Loucy (cell line): Measurements from ENCODE around the gene ARHGAP42.

Source experiments
- H2AFZ ChIP-seq: fragments of 200-600 bp; sonication (generic); 2 replicates; pipeline ENCODE4 v1.6.0; 2016; ENCODE audit warnings: antibody characterized with exemption, mild to moderate bottlenecking, low read length, moderate library complexity
- H3F3A ChIP-seq: fragments of 200-600 bp; 2 replicates; pipeline ENCODE4 v1.6.0; 2016; ENCODE audit warnings: antibody characterized with exemption, low read depth, mild to moderate bottlenecking
- H3K27me3 ChIP-seq: fragments of 200-600 bp; sonication (generic); 2 replicates; pipeline ENCODE4 v1.6.1; 2014; ENCODE audit warnings: low read length, mild to moderate bottlenecking; ENCODE audit not compliant: insufficient read depth, poor library complexity, severe bottlenecking
- H3K36me3 ChIP-seq: fragments of 200-600 bp; sonication (generic); 2 replicates; pipeline ENCODE4 v1.6.1; 2016; ENCODE audit warnings: low read length; ENCODE audit not compliant: insufficient read depth
- H3K4me1 ChIP-seq: fragments of 200-600 bp; sonication (generic); 2 replicates; pipeline ENCODE4 v1.5.1; 2014; ENCODE audit warnings: low read length, mild to moderate bottlenecking; ENCODE audit not compliant: insufficient read depth, poor library complexity, severe bottlenecking
- H3K4me2 ChIP-seq: fragments of 200-600 bp; sonication (generic); 2 replicates; pipeline ENCODE4 v1.6.0; 2014; ENCODE audit warnings: antibody characterized with exemption, low read length, low read depth, mild to moderate bottlenecking; ENCODE audit not compliant: poor library complexity, severe bottlenecking
- H3K4me3 ChIP-seq: fragments of 200-600 bp; sonication (generic); 2 replicates; pipeline ENCODE4 v1.5.1; 2014; ENCODE audit warnings: low read length, mild to moderate bottlenecking, mixed read lengths; ENCODE audit not compliant: poor library complexity, severe bottlenecking
- H3K79me2 ChIP-seq: fragments of 200-600 bp; sonication (generic); 2 replicates; pipeline ENCODE4 v1.6.1; 2014; ENCODE audit warnings: low read length; ENCODE audit not compliant: insufficient read depth
- H3K9ac ChIP-seq: fragments of 200-600 bp; sonication (generic); 2 replicates; pipeline ENCODE4 v1.6.0; 2014; ENCODE audit warnings: mild to moderate bottlenecking, low read depth, low read length, moderate library complexity; ENCODE audit not compliant: poor library complexity, severe bottlenecking
- H3K9me2 ChIP-seq: fragments of 200-600 bp; sonication (generic); replicated peaks from 2 replicates; pipeline ENCODE4 v1.6.1; 2016; ENCODE audit warnings: low read depth, low read length, mixed read lengths
- H3K9me3 ChIP-seq: fragments of 200-600 bp; sonication (generic); 2 replicates; pipeline ENCODE4 v1.6.1; 2014; ENCODE audit warnings: mild to moderate bottlenecking, antibody characterized with exemption, low read length, low read depth; ENCODE audit not compliant: insufficient read depth
- H4K20me1 ChIP-seq: fragments of 200-600 bp; sonication (generic); 2 replicates; pipeline ENCODE4 v1.6.0; 2014; ENCODE audit warnings: antibody characterized with exemption, low read length, mild to moderate bottlenecking; ENCODE audit not compliant: insufficient read depth, poor library complexity, severe bottlenecking
- EZH2phosphoT487 ChIP-seq: fragments of 200-600 bp; IDR thresholded peaks from 2 replicates; pipeline ENCODE4 v1.6.1; 2018; ENCODE audit warnings: antibody characterized with exemption, mild to moderate bottlenecking, moderate library complexity, borderline replicate concordance
- TF ChIP-seq, protein P1 (sequence below): fragments of 200-600 bp; sonication (generic); conservative IDR thresholded peaks from 2 replicates; pipeline ENCODE4 v1.5.1; 2014; ENCODE audit warnings: mild to moderate bottlenecking, antibody characterized with exemption, low read length

Gene ARHGAP42

DNA sequence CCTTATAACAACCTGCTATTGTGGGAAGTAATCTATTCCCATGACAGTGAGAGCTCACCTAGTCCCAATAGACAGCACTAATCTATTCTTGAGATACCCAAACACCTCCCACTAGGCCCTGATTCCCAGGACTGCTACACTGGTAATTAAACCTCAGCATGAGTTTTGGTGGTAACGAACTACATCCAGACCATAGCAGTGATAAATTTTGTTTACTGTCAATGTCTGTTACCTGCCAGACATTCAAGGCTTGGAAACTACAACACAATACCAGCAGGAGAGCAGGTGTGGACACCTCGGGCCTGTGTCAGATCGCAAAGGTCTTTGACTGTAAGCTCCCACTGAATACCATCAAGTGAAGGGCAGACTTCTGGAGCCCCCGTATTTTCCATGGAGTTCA, 187.1 kb downstream of the ARHGAP42 start:
- no peak for TF ChIP-seq EZH2phosphoT487
- TF ChIP-seq, protein P1, sequence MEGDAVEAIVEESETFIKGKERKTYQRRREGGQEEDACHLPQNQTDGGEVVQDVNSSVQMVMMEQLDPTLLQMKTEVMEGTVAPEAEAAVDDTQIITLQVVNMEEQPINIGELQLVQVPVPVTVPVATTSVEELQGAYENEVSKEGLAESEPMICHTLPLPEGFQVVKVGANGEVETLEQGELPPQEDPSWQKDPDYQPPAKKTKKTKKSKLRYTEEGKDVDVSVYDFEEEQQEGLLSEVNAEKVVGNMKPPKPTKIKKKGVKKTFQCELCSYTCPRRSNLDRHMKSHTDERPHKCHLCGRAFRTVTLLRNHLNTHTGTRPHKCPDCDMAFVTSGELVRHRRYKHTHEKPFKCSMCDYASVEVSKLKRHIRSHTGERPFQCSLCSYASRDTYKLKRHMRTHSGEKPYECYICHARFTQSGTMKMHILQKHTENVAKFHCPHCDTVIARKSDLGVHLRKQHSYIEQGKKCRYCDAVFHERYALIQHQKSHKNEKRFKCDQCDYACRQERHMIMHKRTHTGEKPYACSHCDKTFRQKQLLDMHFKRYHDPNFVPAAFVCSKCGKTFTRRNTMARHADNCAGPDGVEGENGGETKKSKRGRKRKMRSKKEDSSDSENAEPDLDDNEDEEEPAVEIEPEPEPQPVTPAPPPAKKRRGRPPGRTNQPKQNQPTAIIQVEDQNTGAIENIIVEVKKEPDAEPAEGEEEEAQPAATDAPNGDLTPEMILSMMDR: no peak
- Histone ChIP-seq H3K9me2 (no peaks in the 10 kb centered on the region), H3K9me3 (no peaks in the 10 kb centered on the region), H3K27me3 (no peaks in the 10 kb centered on the region), H3K4me2 (no peak overlapping the region), H3F3A (no peaks in the 10 kb centered on the region), H3K4me1 (no peaks in the 10 kb centered on the region), H4K20me1 (no peaks in the 10 kb centered on the region), H3K9ac (no peak overlapping the region), H3K36me3 (no peaks in the 10 kb centered on the region), H2AFZ (no peak overlapping the region), H3K79me2 (no peaks in the 10 kb centered on the region), H3K4me3 (no peak overlapping the region)

DNA sequence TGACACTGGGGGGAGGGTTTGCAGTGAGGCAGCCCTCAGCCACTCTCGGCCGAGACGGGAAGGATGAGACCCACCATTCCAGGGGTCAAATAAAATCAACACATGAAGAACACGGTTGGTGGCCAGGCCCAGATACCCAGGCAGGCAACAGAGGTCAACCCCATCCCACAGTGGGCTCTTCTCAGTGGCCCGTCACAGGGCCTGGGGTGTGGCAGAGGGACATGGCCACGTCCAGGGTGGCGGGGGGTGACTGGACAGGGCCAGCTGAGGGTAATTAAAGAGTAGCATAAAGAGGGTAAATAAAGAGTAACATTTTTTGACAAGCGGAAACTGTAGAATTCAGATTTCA, 188.4 kb downstream of the ARHGAP42 start:
- Histone ChIP-seq H3K79me2 (no peaks in the 10 kb centered on the region), H3K4me3 (no peak overlapping the region)
- TF ChIP-seq, protein P1: no peak
- TF ChIP-seq EZH2phosphoT487: no peak

GRCh38 chr11:100876815-100877520, 189.9 kb downstream of the ARHGAP42 start:
- TF ChIP-seq EZH2phosphoT487: no peak
- TF ChIP-seq, protein P1: no peak
- Histone ChIP-seq H4K20me1 (no peaks in the 10 kb centered on the region), H3K9me2 (no peaks in the 10 kb centered on the region), H3K36me3 (no peaks in the 10 kb centered on the region), H3K4me3 (no peak overlapping the region), H3K4me2 (no peak overlapping the region), H3K9ac (no peak overlapping the region), H3K9me3 (no peaks in the 10 kb centered on the region), H3K27me3 (no peaks in the 10 kb centered on the region), H3K4me1 (no peaks in the 10 kb centered on the region), H3K79me2 (no peaks in the 10 kb centered on the region), H2AFZ (no peak overlapping the region), H3F3A (no peaks in the 10 kb centered on the region)

More for the DNA sequence above, 188.4 kb downstream of the ARHGAP42 start:
- no peak overlapping the region for H3K4me2 ChIP-seq
- no peaks in the 10 kb centered on the region for H4K20me1 ChIP-seq
- no peaks in the 10 kb centered on the region for H3K9me2 ChIP-seq
- no peaks in the 10 kb centered on the region for H3F3A ChIP-seq
- no peak overlapping the region for H3K9ac ChIP-seq
- H3K36me3 ChIP-seq: no peaks in the 10 kb centered on the region
- no peaks in the 10 kb centered on the region for H3K4me1 ChIP-seq
- H2AFZ ChIP-seq: no peak overlapping the region
- no peaks in the 10 kb centered on the region for H3K9me3 ChIP-seq
- H3K27me3 ChIP-seq: no peaks in the 10 kb centered on the region
